Neuronal stem cell (in vitro differentiated cells): Measurements from ENCODE around the gene KCNE4.

Experiments used
- DNase-seq: peaks from one replicate; pipeline ENCODE4 v3.0.0-alpha.2; 2013; ENCODE audit warnings: low spot score
- H2AFZ ChIP-seq: one replicate; pipeline ENCODE4 v1.6.1; 2013; ENCODE audit warnings: mild to moderate bottlenecking, low read length, inconsistent platforms
- H2AK5ac ChIP-seq: 2 replicates; pipeline ENCODE4 v1.6.1; 2013; ENCODE audit warnings: low read depth, mild to moderate bottlenecking, inconsistent platforms, low read length, moderate library complexity, mixed read lengths
- H2BK120ac ChIP-seq: 2 replicates; pipeline ENCODE4 v1.6.1; 2013; ENCODE audit warnings: low read depth, mild to moderate bottlenecking, inconsistent platforms, low read length, moderate library complexity, mixed read lengths
- H2BK12ac ChIP-seq: one replicate; pipeline ENCODE4 v1.6.1; 2013; ENCODE audit warnings: low read length, inconsistent platforms
- H2BK15ac ChIP-seq: 2 replicates; pipeline ENCODE4 v1.6.1; 2013; ENCODE audit warnings: mild to moderate bottlenecking, low read length, inconsistent platforms, mixed read lengths
- H2BK5ac ChIP-seq: one replicate; pipeline ENCODE4 v1.6.1; 2013; ENCODE audit warnings: inconsistent platforms, mild to moderate bottlenecking, low read length, moderate library complexity
- H3K14ac ChIP-seq: one replicate; pipeline ENCODE4 v1.6.1; 2013; ENCODE audit warnings: low read length, inconsistent platforms
- H3K18ac ChIP-seq: 2 replicates; pipeline ENCODE4 v1.6.1; 2013; ENCODE audit warnings: low read length, inconsistent platforms
- H3K23ac ChIP-seq: 2 replicates; pipeline ENCODE4 v1.6.1; 2013; ENCODE audit warnings: low read depth, mild to moderate bottlenecking, mixed read lengths, low read length, inconsistent platforms; ENCODE audit not compliant: poor library complexity
- H3K27ac ChIP-seq: replicated peaks from 3 replicates; pipeline ENCODE4 v1.5.1; 2013; ENCODE audit warnings: low read length, inconsistent platforms
- H3K27me3 ChIP-seq, 3 experiments: 2 replicates each; pipeline ENCODE4 v1.6.1; 2013; ENCODE audit warnings: low read length in 3 of 3, mild to moderate bottlenecking in 2 of 3, inconsistent platforms in 1 of 3, low read depth in 1 of 3, mixed read lengths in 1 of 3, moderate library complexity in 1 of 3; ENCODE audit not compliant: control insufficient read depth in 3 of 3, insufficient read depth in 3 of 3
- H3K36me3 ChIP-seq, 2 donors: replicated peaks in 1 of 2; 2 replicates each; pipeline ENCODE4 v1.6.1; 2013; ENCODE audit warnings: low read length in 2 of 2; ENCODE audit not compliant: control insufficient read depth in 2 of 2, insufficient read depth in 2 of 2
- H3K4ac ChIP-seq: 2 replicates; pipeline ENCODE4 v1.6.1; 2013; ENCODE audit warnings: inconsistent platforms, mild to moderate bottlenecking, low read length, moderate library complexity
- H3K4me1 ChIP-seq, 2 donors: 1 replicate in 1 of 2; 2 replicates in 1 of 2; pipeline ENCODE4 v1.6.1; 2013; ENCODE audit warnings: low read length in 2 of 2, low read depth in 1 of 2; ENCODE audit not compliant: control insufficient read depth in 2 of 2, insufficient read depth in 1 of 2
- H3K4me2 ChIP-seq: one replicate; pipeline ENCODE4 v1.6.1; 2013; ENCODE audit warnings: mild to moderate bottlenecking, low read length, inconsistent platforms; ENCODE audit not compliant: insufficient read depth, poor library complexity, severe bottlenecking
- H3K4me3 ChIP-seq, 2 donors: 2 replicates each; pipeline ENCODE4 v1.5.1; 2013; ENCODE audit warnings: low read length in 2 of 2, mild to moderate bottlenecking in 2 of 2, inconsistent platforms in 1 of 2, moderate library complexity in 1 of 2
- H3K79me1 ChIP-seq: one replicate; pipeline ENCODE4 v1.6.1; 2013; ENCODE audit warnings: low read depth, mild to moderate bottlenecking, inconsistent platforms, low read length, moderate library complexity
- H3K9ac ChIP-seq: one replicate; pipeline ENCODE4 v1.6.1; 2013; ENCODE audit warnings: mild to moderate bottlenecking, low read depth, low read length, inconsistent platforms; ENCODE audit not compliant: poor library complexity
- H3K9me3 ChIP-seq, 2 donors: replicated peaks in 1 of 2; 2 replicates each; pipeline versions ENCODE3 to v1.6.1; 2013; ENCODE audit warnings: low read length in 2 of 2, mild to moderate bottlenecking in 2 of 2, inconsistent platforms in 1 of 2, low read depth in 1 of 2, mixed read lengths in 1 of 2, moderate library complexity in 1 of 2; ENCODE audit not compliant: control insufficient read depth in 2 of 2, insufficient read depth in 1 of 2
- H4K8ac ChIP-seq: one replicate; pipeline ENCODE4 v1.6.1; 2013; ENCODE audit warnings: low read depth, mild to moderate bottlenecking, inconsistent platforms, low read length, moderate library complexity
- H4K91ac ChIP-seq: one replicate; pipeline ENCODE4 v1.6.1; 2013; ENCODE audit warnings: low read length, low read depth, mild to moderate bottlenecking, inconsistent platforms; ENCODE audit not compliant: poor library complexity
- WGBS, 2 donors: extraction: QIAGEN DNeasy Blood & Tissue Kit; methylation state at CpG; one replicate each; pipeline ENCODE4 v1.1.7; 2013; ENCODE audit warnings: missing lambda C conversion rate in 2 of 2, mixed read lengths in 1 of 2; ENCODE audit not compliant: insufficient read length in 2 of 2, insufficient replicate concordance in 1 of 2; ENCODE audit errors: extremely low coverage in 2 of 2; 5-methylcytosine and 5-hydroxymethylcytosine counted together

Gene KCNE4

GRCh38 chr2:223090039-223090438, 38.0 kb downstream of the KCNE4 start:
- no peaks in the 10 kb centered on the region for H3K27me3 ChIP-seq
- H4K91ac ChIP-seq, result no peak overlapping the region
- H3K4me1 ChIP-seq, result peaks cover 5 to 18% of the 10 kb centered on the region in 2 donors
- H2BK5ac ChIP-seq, result no peak overlapping the region
- H3K23ac ChIP-seq, result no peak overlapping the region
- H3K9ac ChIP-seq, result no peak overlapping the region
- H2BK120ac ChIP-seq, result no peak overlapping the region
- H3K36me3 ChIP-seq, result no peaks in the 10 kb centered on the region
- WGBS, 2 donors, result no CpG with 5 or more reads among the region's 5 CpGs
- H3K79me1 ChIP-seq, result no peaks in the 10 kb centered on the region
- no peak overlapping the region for H2AFZ ChIP-seq
- no peak for DNase-seq
- H3K27ac ChIP-seq, result no peak overlapping the region
- no peak overlapping the region for H3K4me3 ChIP-seq
- no peaks in the 10 kb centered on the region for H3K9me3 ChIP-seq
- no peak overlapping the region for H3K14ac ChIP-seq
- no peak overlapping the region for H2BK12ac ChIP-seq
- no peak overlapping the region for H3K4me2 ChIP-seq
- H3K4ac ChIP-seq, result no peak overlapping the region
- no peak overlapping the region for H4K8ac ChIP-seq
- H2BK15ac ChIP-seq, result no peak overlapping the region
- H2AK5ac ChIP-seq, result no peak overlapping the region
- no peak overlapping the region for H3K18ac ChIP-seq

DNA sequence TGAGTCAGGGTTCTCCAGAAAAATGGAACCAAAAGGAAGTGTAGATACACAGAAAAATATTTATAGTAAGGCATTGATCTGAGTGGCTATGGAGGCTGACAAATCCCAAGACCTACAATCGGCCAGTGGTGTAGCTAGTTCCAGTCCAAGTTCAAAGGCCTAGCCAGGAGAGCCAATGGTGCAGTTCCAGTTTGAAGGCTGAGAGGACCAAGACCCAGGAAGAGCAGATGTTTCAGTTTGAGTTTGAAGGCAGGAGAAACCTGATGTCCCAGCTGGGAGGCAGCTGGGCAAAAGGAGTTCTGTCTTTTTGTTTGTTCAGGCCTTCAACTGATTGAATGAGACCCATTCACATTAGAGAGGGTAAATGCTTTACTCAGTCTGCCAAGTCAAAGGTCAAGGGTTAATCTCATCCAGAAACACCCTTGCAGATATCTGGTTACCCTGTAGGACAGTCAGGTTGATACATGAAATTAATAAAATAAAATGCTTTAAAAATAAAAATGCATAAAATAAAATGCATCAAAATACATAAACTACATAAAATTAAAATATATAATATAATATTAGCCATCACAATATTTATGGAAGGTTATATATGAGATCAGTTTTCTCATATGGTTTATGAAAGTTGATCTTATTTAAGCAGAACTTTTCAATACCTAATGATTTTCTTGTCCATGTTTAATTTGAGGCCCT, 38.7 kb downstream of the KCNE4 start:
- no peaks in the 10 kb centered on the region for H3K79me1 ChIP-seq
- H3K4me3 ChIP-seq, result no peak overlapping the region
- no peak overlapping the region for H2AFZ ChIP-seq
- no peaks in the 10 kb centered on the region for H3K36me3 ChIP-seq
- no peaks in the 10 kb centered on the region for H3K27me3 ChIP-seq
- no peak overlapping the region for H4K91ac ChIP-seq
- DNase-seq, result no peak
- H2BK120ac ChIP-seq, result no peak overlapping the region
- H3K4ac ChIP-seq, result no peak overlapping the region
- H3K4me2 ChIP-seq, result no peak overlapping the region
- no peak overlapping the region for H2BK12ac ChIP-seq
- no peak overlapping the region for H3K18ac ChIP-seq
- H2BK15ac ChIP-seq, result no peak overlapping the region
- WGBS, 2 donors, result no CpG with 5 or more reads among the region's 1 CpG
- no peak overlapping the region for H3K14ac ChIP-seq
- H2BK5ac ChIP-seq, result no peak overlapping the region
- H4K8ac ChIP-seq, result no peak overlapping the region
- H2AK5ac ChIP-seq, result no peak overlapping the region
- no peak overlapping the region for H3K23ac ChIP-seq
- no peak overlapping the region for H3K9ac ChIP-seq
- H3K27ac ChIP-seq, result no peak overlapping the region
- H3K4me1 ChIP-seq, result peaks cover 5 to 13% of the 10 kb centered on the region in 2 donors
- no peaks in the 10 kb centered on the region for H3K9me3 ChIP-seq

DNA sequence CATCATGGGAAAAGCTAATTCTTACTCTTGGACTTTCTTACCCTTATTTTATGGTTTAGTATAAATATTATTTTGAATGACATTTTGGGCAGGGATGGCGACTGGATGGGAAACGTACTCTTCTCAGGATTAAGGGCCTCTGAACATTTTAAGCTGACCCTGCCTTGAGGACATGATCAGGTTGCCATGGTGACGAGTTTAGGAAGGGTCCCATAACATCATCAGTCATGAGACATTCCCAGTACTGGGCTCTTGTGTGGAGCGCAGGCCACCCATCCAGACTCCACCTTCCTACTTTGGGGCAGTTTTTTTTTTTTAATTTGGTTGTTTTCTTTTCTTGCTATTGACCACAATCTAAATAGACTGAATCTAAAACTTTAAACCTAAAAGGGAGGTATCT, 40.7 kb downstream of the KCNE4 start:
- H3K14ac ChIP-seq, result no peak overlapping the region
- H2BK12ac ChIP-seq, result no peak overlapping the region
- no peaks in the 10 kb centered on the region for H3K36me3 ChIP-seq
- no peak overlapping the region for H4K91ac ChIP-seq
- H3K18ac ChIP-seq, result no peak overlapping the region
- DNase-seq, result no peak
- no peak overlapping the region for H2BK15ac ChIP-seq
- no peak overlapping the region for H2AK5ac ChIP-seq
- H3K23ac ChIP-seq, result no peak overlapping the region
- H2BK120ac ChIP-seq, result no peak overlapping the region
- no peak overlapping the region for H3K4ac ChIP-seq
- no peak overlapping the region for H3K4me3 ChIP-seq
- no CpG with 5 or more reads among the region's 4 CpGs for WGBS, 2 donors
- H4K8ac ChIP-seq, result no peak overlapping the region
- H2BK5ac ChIP-seq, result no peak overlapping the region
- no peaks in the 10 kb centered on the region for H3K9me3 ChIP-seq
- H3K9ac ChIP-seq, result no peak overlapping the region
- no peak overlapping the region for H3K4me2 ChIP-seq
- H3K79me1 ChIP-seq, result no peaks in the 10 kb centered on the region
- H3K27me3 ChIP-seq, result no peaks in the 10 kb centered on the region
- no peak overlapping the region for H2AFZ ChIP-seq
- H3K4me1 ChIP-seq, result peaks cover 5 to 7% of the 10 kb centered on the region in 2 donors
- no peak overlapping the region for H3K27ac ChIP-seq

- Histone ChIP-seq H2BK120ac (no peak overlapping the region), H3K4ac (no peak overlapping the region), H3K9ac (no peak overlapping the region), H3K27me3 (no peaks in the 10 kb centered on the region), H2AK5ac (no peak overlapping the region), H4K91ac (no peak overlapping the region), H2BK15ac (no peak overlapping the region), H3K14ac (no peak overlapping the region), H3K9me3 (no peaks in the 10 kb centered on the region), H3K23ac (no peak overlapping the region), H3K27ac (no peak overlapping the region), H2BK5ac (no peak overlapping the region), H3K4me3 (no peak overlapping the region), H2BK12ac (no peak overlapping the region), H2AFZ (peak overlapping the region; percentile 54), H3K36me3 (no peaks in the 10 kb centered on the region), H3K4me2 (no peak overlapping the region), H3K18ac (no peak overlapping the region), H3K4me1 (peaks cover 5 to 7% of the 10 kb centered on the region in 2 donors), H4K8ac (no peak overlapping the region), H3K79me1 (no peaks in the 10 kb centered on the region)
- no peak for DNase-seq
- no CpG with 5 or more reads among the region's 7 CpGs for WGBS, 2 donors
Measured at GRCh38 chr2:223093436-223094241, 41.6 kb downstream of the KCNE4 start.
